ENCODE data around the gene FRMPD2.

GRCh38 chr10:48242171-48242904, 32.2 kb downstream of the FRMPD2 start:
- TF ChIP-seq GATA3 (IDR thresholded peaks at IDR 0.05; ENCODE audit: low read depth, low read length) (no peak), GATA2 (IDR thresholded peaks at IDR 0.05; ENCODE audit: low read depth, low read length) (no peak)
